NCI-H1105 treated with DMSO at 0.1 percent for 48 hours (cell line): Measurements from ENCODE around the gene TNFSF15.
A peak's percentile ranks its signal among the peaks of the same experiment; 100 is the strongest.

ENCODE experiments used
- DNase-seq: peaks from one replicate; lab custom pipeline; 2025; lab: John Stamatoyannopoulos, UW

Gene TNFSF15

DNA sequence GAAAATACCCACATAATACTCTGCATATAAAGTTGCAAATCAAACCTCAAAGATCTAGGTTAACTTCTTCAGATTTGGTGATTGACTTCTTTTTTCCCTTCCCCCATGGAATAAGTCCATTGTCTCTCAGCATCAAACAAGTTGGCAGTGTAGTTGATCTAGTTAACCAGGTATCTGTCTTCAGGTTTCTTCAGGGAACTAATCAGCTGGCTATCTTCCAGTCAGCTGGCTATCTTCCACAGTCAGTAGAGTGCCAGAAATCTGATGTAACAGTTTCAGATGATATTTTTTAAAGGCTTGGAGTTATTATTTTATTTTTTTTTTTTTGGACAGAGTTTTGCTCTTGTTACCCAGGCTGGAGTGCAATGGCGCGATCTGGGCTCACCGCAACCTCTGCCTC lies 16.8 kb downstream of the TNFSF15 start:
- no peak for DNase-seq

DNA sequence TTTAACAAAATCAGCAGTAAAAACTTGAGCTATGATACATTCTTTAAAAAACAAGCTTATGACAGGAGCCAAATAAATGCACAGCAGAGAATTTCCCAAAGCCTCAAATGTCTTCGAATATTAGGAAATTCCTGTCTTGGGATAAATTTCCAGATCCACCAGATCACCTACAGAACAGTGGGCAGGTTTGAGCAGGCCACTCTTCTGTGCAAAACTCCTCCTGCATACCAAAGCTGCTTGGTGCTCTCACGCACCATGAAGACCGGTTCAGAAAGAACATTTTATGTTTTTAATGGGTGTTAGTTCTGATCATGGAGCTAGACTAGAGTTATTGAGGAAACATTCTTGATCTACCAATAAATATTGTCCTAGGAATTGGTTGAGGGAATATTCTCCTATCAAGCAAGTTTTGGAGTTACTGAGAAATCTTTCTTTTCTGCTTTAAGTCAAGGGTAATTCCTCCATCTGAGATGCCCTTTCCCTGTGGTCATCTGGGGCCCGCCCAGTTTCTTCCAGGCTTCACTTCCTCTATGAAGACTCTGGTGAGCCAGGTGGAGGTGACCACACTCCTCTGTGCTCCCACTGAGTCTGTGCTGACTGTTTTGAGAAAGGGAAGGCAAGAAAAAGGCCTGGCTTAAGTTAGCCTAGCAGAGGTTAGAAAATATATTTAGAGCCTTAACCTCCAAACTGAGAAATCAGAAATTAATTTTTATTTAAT lies 17.9 kb downstream of the TNFSF15 start:
- no peak for DNase-seq

DNA sequence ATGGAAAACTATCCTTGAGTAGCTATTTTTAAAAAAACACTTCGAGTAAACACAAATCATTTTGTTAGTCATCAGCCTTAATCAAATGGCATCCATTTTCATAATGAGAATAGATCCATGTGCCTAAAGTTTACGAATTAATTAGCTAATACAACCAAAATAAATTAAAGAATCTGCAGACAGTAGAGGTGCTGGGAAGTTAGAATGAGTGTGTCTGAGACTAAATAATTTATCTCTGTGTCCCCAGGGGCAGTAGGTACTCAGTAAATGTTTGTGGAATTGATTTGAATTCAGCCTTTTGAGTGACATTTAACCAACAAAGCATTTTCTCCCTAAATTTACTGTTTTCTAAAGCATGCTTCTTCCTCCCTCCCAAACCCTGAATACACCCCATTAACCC lies 18.6 kb downstream of the TNFSF15 start:
- no peak for DNase-seq

DNA sequence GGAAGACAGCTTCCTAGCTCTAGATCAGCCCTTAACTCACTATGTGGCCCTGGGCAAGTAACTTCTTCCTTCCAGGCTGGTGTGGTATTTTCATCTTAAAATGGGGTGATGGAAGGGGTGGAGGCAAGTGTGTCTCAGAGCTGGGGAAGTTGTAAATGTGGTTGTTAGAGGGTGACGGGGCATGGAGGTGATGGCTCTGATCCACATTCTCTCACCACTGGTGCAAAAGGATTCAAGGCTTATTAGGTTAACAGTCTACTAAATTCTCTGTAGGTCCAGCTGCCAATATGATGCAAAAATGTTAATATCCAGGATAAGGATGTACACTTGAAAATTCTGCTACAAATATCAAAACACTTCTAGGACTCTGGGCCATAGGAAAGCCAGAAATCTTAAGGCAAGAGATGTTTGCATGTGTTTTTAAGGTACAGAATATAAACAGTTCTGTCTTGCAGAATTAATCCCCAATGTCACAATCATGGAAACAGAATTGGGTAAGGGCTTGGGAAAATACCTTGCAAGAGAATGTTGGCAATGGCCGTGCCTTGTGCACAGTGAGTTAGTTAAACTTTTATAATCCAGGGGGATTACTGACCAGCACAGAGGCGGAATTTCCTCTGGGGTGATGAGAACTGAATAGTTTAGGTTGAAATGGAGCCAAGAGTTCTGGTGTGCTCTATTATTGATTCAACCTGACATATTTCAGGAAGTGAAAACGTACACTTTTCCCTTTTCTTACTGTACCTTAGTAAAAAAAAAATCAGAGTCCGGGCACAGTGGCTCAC lies 19.8 kb downstream of the TNFSF15 start:
- DNase-seq = no peak

DNA sequence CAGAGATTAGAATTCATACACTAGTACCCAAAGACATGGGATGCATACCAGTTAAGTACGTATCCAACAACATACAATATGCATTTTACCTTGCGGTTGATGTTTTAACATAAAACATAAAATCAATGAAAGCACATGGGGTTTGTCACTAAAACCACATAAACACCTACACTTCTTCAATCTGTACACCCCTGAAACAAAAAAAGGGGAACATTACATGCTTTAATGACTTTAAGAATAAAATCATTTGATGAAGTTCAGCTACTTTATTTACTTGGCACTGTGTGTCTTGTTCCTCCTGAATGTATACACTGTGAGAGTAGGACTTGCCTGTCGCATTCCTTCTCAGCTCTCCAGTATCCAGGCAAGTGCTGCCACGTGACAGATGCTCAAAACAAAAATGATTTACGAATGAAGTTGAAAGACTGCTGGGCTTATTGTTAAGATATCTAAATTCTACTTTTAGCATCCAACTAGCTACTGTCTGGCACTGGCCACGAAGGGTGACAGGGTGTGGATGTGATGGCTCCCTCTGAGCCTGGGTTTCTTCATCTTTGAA lies 21.0 kb downstream of the TNFSF15 start:
- DNase-seq = no peak

DNA sequence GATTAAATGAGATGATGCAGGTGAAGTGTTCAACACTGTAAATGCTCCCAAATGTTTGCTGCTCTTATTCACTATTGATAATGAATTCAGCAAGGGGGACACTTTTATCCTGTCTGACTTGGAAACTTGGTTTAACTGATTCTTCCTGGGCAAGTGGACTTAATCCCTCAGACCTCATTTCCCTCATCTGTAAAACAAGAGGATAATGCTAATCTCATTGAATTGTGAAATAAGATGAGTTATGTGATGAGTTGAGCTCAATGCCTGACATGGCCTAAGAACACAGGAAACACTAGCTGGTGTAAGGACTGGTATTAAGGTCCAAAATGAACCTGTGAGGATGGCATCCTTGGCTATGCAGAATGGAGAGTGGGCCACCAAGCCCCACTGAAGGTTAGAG lies 23.3 kb downstream of the TNFSF15 start:
- DNase-seq = no peak

DNA sequence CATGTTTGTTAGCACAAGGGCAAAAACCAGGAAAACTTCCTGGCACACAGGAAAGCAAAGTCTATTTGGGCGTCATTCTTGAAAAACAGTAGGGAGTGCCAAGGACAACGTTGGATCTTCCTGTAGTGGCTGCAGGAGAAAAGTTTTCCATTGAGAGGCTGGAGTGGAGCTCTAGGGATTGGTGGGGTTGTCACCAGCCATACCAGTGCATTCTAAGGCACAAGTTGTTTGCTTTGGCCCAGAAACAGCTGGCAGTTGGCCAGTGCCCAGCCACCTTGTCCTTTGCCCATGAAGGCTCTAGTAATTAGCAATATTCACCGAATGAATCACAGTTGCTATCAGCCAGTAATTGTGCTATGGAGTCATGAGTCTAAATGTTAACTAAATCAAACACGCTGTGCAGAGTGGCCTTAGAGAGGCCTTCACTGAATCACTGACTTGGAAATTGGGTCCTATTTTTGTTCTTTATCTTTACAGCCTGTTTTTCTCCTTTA lies 26.4 kb downstream of the TNFSF15 start:
- DNase-seq = peak; percentile 88

DNA sequence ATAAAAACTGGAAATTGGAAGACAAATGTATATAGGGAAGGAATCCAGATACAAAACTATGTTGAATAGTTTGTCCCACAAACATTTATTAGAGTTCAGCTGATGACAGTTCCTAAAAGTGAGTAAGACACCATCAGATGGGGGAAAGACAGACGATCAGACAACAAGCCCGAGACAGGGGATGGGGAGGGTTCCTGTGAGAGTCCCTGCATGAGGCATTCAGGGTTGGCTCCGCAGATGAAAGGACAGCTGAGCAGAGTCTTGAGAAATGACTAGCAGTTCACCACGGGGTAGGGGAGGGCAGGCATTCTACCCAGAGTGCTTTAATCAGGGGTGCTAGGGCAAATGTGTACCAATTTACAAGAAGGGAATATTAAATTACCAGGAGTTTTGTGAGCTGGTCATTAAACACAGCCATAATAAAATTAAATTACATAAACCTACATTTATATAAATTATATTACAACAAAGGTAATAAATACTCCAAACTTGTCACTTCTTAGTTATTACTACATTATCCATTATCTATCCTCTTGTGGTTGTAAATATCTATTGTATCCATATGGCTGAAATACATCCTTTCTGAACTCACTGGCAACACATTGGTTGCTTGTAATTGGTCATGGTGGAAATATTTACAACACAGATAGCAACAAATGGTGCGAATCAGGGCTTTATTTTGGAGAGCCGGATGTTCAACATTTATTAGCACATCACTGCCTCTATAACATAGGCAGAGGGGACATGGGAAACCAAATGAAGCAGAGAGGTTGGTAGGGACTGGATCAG lies 27.8 kb downstream of the TNFSF15 start:
- no peak for DNase-seq

DNA sequence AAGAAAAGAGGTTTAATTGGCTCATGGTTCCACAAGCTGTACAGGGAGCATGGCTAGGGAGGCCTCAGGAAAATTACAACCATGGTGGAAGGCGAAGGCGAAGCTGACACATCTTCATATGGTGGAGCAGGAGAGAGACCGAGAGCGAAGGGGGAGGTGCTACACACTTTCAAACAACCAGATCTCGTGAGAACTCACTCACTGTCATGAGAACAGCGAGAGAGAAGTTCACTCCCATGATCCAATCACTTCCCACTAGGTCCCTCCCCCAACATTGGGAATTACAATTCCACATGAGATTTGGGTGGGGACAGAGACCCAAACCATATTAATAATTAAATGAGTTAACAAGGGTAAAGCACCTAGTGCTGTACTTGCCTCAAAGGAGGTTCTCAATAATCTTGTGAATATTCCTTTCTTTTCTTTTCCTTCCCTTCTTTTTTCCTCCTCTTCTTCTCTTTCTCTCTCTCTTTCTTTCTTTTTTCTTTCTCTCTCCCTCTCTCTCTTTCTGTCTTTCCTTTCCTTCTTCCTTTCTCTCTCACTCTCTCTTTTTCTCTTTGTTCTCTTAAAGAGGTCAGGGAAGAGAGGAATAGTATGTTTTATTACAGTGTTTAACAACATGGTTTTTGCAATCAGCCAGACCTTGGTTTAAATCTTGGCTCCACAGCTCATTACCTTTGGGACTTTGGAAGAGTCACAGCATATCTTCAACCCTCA lies 29.0 kb downstream of the TNFSF15 start:
- DNase-seq = no peak

DNA sequence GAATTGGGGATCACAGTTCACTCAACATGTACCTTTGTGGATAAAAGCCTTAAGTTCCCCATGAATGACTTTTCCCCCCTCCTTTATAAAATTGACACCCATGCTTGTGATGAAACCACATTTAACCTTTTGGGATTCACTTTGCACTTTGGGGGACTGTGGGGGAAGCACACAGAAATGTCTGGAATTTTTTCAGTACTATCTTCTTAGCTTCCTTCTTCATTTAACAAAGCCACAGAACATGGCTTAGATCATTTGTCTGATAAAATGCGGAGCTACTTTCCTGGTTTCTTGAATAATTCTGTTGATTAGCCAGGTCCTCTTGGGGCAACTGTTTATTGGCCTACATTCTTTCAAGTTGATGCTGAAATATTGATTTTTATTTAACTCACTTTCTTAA lies 29.9 kb downstream of the TNFSF15 start:
- DNase-seq = no peak

DNA sequence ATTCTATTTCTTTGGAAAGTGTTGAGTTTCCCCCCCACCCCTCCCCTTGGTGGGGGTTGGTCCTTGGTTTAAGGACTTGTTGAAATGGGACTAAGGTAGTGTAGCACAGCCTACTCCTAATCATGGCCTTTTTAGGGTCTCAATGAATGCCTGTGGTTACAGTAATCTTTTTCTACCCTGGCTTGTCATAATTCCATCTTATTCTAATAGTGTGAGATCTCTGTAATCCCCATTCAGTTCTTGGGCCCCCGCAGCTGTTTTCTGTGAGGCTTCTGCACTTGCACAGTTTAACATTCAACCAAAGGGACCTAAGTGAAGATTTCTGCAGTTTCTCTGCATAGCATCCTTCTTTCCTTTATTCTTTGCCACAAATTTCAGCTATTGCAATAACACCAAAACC lies 30.7 kb downstream of the TNFSF15 start:
- DNase-seq = no peak

DNA sequence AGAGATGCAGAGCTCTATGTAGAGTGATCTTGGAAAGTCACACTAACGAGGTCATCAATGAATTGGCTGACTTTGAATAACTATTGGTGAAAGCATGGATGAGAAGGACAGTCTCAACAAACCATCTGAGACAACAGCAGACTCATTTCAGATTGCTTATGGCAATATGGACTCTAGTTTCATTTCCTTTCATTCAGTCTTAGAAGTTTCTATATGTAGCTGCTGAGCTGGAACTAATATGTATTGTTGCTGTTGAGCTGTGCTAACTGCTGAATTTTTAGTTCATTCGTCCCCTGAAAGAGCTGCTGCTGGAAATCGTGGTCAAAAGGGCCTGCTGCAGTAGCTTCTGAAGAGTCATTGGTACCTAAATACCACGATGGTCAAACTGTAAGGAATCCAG lies 31.3 kb downstream of the TNFSF15 start:
- no peak for DNase-seq

DNA sequence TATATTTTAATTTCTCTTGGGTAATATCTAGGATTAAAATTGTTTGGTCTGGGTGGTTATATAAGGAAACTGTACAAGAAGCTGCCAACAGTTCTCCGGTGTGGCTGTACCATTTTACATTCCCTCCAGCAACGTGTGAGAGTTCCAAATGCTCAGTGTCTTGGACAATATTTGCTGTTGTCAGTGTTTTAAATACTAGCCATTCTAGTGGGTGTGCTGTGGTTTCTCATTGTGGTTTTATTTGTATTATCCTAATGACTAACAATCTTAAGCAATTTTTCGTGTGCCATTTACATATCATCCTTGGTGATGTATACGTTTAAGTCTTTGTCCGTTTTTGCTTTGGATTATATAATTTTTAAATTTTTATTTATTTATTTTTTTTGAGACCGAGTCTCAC lies 34.0 kb downstream of the TNFSF15 start:
- no peak for DNase-seq

DNA sequence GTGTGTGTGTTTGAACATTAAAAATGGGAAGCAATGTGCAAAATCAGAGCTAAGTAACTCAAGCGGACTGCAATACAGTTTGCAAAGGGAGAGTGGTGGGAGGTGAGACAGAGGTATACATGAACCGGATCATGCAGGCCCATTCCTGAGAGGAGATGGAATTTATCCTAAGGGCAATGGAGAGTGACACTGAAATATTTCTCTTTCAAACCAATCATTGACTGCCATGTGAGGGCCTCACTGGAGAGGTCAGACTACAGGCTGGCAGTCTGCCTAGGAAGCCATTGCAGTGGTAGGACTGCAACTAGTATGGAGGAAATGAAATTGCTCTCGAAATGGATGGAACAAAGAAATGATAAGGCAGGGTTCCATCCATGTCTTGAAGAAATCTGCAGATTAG lies 34.8 kb downstream of the TNFSF15 start:
- DNase-seq = no peak

DNA sequence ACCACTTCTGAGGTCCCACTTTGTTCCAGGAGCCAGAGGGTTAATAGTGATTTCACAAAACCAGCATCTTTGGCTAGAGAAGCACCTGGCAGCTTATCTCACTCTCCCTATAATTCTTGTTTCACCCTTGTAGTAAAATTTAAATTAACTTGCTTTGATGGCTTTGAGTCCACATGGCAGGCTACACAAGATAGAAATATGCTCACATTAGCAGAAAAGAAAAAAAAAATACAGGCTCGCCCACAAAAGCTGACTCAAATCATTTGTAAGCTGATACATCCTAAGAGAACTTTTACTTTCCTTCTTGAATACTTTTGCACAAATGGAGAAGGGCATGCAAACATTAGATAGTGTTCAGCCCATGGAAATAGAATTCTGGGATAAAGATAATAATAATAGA lies 36.2 kb downstream of the TNFSF15 start:
- no peak for DNase-seq

DNA sequence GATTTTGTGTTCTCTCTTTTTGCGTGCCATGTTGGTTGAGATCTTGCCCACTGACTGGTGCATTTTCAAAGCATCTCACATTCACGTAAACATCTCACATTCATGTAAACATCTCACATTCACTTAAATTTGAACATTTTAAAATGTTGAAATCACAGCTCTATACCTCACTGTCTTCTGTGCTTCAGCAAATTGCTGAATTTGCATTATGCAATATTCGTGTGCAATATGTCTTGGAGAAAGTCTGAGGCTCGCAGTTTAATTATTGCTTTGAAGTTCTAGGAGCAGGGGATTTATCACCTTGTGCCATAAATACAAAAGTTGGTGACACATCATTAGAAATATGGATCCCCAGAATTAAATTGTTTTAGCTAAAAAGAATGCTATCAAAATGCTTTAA lies 42.6 kb downstream of the TNFSF15 start:
- no peak for DNase-seq

DNA sequence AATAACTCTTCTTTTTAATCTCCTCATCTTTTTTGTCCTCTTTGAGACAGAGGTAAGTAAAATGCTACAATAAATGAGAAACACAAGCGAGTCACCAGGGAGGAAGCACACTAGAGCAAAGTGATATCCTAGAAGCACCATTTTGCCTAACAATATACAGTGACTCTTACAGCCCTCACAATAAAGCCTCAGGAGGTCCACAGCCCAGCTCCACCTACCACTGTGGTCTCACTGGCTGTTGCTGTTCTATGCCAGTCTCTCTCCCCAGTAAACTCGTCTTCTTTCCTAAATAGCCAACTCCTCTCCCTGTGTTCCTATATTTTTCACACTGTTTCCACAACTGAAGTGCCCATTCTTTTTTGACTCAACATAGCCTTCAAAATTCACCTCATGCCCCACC lies 44.3 kb downstream of the TNFSF15 start:
- no peak for DNase-seq

DNA sequence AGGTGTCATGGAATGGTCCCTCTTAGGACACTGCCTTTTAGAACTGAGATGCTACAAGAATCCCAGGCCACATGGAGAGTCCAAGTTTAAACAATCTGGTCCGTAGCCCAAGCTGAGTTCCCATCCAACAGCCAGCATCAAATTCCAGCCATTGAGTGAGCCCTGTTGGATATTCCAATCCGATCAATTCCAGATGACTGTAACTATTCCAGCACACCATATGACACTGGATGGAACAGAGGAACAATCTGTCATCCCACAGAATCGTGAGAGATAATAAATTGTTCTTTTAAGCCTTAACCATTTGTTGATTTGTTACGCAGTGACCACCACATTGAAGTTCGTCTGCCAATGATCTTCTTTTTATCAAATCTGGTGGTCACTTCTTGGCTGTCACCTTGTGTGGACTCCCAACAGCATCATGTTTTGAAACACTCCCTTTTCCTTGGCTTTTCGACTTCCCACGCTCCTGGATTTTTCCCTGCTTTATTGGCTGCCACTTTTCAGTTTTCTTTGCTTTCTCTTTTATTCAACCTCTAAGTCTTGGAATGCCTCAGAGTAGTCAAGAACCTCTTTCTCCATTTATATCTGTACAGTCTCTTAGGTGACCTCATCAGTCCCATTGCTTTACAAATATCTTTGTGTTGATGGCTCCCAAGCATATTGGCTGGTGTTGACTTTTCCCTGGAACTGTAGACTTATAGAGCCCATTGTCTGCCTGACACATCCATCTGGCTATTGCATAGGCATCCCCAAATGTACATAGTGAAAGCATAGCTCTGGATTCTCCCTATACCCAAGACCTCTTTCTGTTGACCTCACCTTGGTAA lies 46.1 kb downstream of the TNFSF15 start:
- DNase-seq = no peak

DNA sequence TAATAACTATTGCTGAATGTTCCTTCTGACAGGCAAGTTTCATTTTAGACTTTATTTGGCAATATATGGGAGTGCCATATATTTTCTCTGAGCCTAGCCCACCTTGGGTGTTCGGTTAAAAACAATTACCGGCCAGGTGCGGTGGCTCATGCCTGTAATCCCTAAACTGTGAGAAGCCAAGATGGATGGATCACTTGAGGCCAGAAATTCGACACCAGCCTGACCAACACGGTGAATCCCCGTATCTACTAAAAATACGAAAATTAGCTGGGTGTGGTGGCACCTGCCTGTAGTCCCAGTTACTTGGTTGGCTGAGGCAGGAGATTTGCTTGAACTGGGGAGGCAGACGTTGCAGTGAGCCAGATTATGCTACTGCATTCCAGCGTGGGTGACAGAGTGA lies 47.9 kb downstream of the TNFSF15 start:
- no peak for DNase-seq

DNA sequence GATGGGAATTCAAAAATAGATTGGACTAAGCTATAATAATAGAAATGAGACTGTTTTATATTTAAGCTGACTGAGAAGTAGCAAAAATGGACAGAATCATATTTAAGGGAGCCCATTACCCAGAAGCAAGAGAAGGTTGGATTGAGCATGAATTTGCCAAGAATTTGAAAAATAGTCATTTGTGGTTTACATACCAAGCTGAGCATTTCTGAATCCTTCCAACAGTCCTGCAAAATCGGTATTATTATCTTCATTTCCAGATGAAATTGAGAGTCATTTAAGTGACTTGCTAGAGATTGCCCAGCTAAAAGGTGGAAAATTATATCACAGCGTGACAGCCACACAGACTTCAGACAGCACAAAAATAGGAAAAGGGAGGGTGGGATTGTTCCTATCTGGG lies 48.4 kb downstream of the TNFSF15 start:
- no peak for DNase-seq

DNA sequence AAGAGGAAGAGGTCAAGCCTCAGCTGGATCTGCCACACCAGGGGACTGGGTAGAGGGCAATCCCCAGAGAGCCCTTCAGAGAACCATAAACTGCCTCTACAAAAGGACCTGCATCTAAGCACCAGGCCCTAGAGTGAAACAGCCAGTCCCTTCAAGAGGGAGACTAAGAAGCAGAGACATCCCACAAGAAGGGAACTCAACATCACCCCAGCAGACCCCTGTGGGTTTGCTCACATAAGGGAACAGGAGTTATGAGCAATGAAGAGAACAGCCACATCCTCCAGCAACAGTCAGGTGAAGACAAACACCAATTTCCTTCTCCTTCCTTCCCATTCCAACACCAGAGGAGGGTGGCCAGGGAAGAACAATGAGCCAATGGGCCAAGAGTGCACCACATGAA lies 48.9 kb downstream of the TNFSF15 start:
- no peak for DNase-seq
